PC-3 (cell line): Measurements from ENCODE around the gene BFAR. TPM values are rescaled to one million over a fixed set of nuclear protein-coding genes. Genes with fewer than 3 reads are reported as not detected.

Experiments used
- ATAC-seq: fragments of 200-7000 bp; cut with Tn5 transposase; 2 replicates; pipeline ENCODE4 v1.9.1; 2020; ENCODE audit warnings: mild to moderate bottlenecking, moderate library complexity
- Bru-seq: library from RNA; stranded (reverse); fragments of 400-500 nt; gene quantifications from one replicate; lab custom pipeline; 2021; lab: Mats Ljungman, UMichigan
- BruChase-seq, 2 experiments: library from RNA; stranded (reverse); fragments of 400-500 nt; gene quantifications; one replicate each; lab custom pipeline; 2021; lab: Mats Ljungman, UMichigan
- BruUV-seq: library from RNA; stranded (reverse); fragments of 400-500 nt; replicated peaks from 2 replicates; lab custom pipeline; 2021; lab: Mats Ljungman, UMichigan
- CTCF ChIA-PET: fragments of 300-600 bp; sonication (Branson Sonifier 250); formaldehyde crosslinking; loops from one replicate; lab custom pipeline; 2022; ENCODE audit warnings: antibody characterized with exemption; lab: Charles Lee
- POLR2A ChIA-PET: fragments of 300-600 bp; sonication (Branson Sonifier 250); formaldehyde crosslinking; loops from one replicate; lab custom pipeline; 2022; ENCODE audit warnings: antibody characterized with exemption; ENCODE audit not compliant: unreplicated experiment; lab: Charles Lee
- DNase-seq: peaks from one replicate; pipeline ENCODE4 v3.0.0-alpha.2; 2015
- H2AFZ ChIP-seq: fragments of 300-600 bp; sonication (generic); 2 replicates; pipeline ENCODE4 v1.6.0; 2016; ENCODE audit warnings: antibody characterized with exemption, low read length
- H3F3A ChIP-seq: fragments of 300-600 bp; sonication (generic); one replicate; pipeline ENCODE4 v1.6.0; 2017; ENCODE audit warnings: antibody characterized with exemption, low read length, control low read depth, mild to moderate bottlenecking; ENCODE audit not compliant: unreplicated experiment
- H3K27ac ChIP-seq: fragments of 300-600 bp; sonication (generic); 2 replicates; pipeline ENCODE4 v1.5.1; 2016; ENCODE audit warnings: mild to moderate bottlenecking, low read length
- H3K27me3 ChIP-seq: fragments of 300-600 bp; sonication (generic); 2 replicates; pipeline ENCODE4 v1.6.1; 2016; ENCODE audit warnings: low read length, mixed read lengths
- H3K36me3 ChIP-seq: fragments of 300-600 bp; sonication (generic); 2 replicates; pipeline ENCODE4 v1.6.1; 2016; ENCODE audit warnings: low read depth, mixed run types, low read length, mixed read lengths
- H3K4me1 ChIP-seq: fragments of 300-600 bp; sonication (generic); 2 replicates; pipeline ENCODE4 v1.5.1; 2016; ENCODE audit warnings: low read length; ENCODE audit not compliant: insufficient read depth
- H3K4me2 ChIP-seq: fragments of 300-600 bp; sonication (generic); 2 replicates; pipeline ENCODE4 v1.6.0; 2016; ENCODE audit warnings: low read length
- H3K4me3 ChIP-seq: fragments of 300-600 bp; sonication (generic); 2 replicates; pipeline ENCODE4 v1.5.1; 2016; ENCODE audit warnings: mild to moderate bottlenecking, low read length, mixed read lengths
- H3K79me2 ChIP-seq: fragments of 300-600 bp; sonication (generic); 2 replicates; pipeline ENCODE4 v1.6.1; 2017; ENCODE audit warnings: low read length, mixed read lengths
- H3K9ac ChIP-seq: fragments of 300-600 bp; sonication (generic); 2 replicates; pipeline ENCODE4 v1.6.0; 2016; ENCODE audit warnings: mild to moderate bottlenecking, low read length
- H3K9me2 ChIP-seq: fragments of 300-600 bp; sonication (generic); replicated peaks from 2 replicates; pipeline ENCODE4 v1.6.1; 2016; ENCODE audit warnings: mixed run types, low read length, mixed read lengths
- H3K9me3 ChIP-seq: fragments of 300-600 bp; sonication (generic); 2 replicates; pipeline ENCODE4 v1.6.1; 2016; ENCODE audit warnings: low read length, mixed read lengths
- H4K20me1 ChIP-seq: fragments of 300-600 bp; sonication (generic); 2 replicates; pipeline ENCODE4 v1.6.1; 2016; ENCODE audit warnings: low read length, mixed read lengths
- CTCF ChIP-seq: fragments of 300-600 bp; sonication (generic); conservative IDR thresholded peaks from 2 replicates; pipeline ENCODE4 v1.5.1; 2017; ENCODE audit warnings: antibody characterized with exemption, low read depth, mild to moderate bottlenecking, low read length
- EZH2 ChIP-seq: fragments of 300-600 bp; sonication (generic); IDR thresholded peaks from one replicate; pipeline ENCODE4 v1.6.1; 2017; ENCODE audit warnings: antibody characterized with exemption, mild to moderate bottlenecking, low read length; ENCODE audit not compliant: unreplicated experiment
- EZH2phosphoT487 ChIP-seq: fragments of 300-600 bp; sonication (generic); IDR thresholded peaks from 2 replicates; pipeline ENCODE4 v1.6.1; 2018; ENCODE audit warnings: mild to moderate bottlenecking, antibody characterized with exemption, low read length, borderline replicate concordance
- intact Hi-C: fragments of 100-400 bp; cut with micrococcal nuclease; formaldehyde crosslinking; loops from 2 replicates; pipeline ENCODE4 v1.9.0; 2023
- long read RNA-seq: library from polyadenylated mRNA; unstranded; transcript quantifications from one replicate; pipeline ENCODE4 v2.0.0, GENCODE V29; 2021; ENCODE audit not compliant: unreplicated experiment
- total RNA-seq: library from RNA; depleted of rRNA; stranded (reverse); fragments of >200 nt; gene quantifications from 2 replicates; pipeline ENCODE4 v1.2.3, GENCODE V29; 2014; rRNA removed

BFAR gene
- total RNA-seq = 26.9 and 27.9 TPM in 2 replicates
- percentile 68 among the genes with signal in this experiment for Bru-seq, nascent RNA
- percentile 80 among the genes with signal in this experiment for BruChase-seq, experiment 1, labeled RNA remaining after a 6-hour chase
- percentile 71 among the genes with signal in this experiment for BruChase-seq, experiment 2, labeled RNA remaining after a 2-hour chase
- long read RNA-seq, transcript BFAR-201 (8 exons, 3,039 nt) = major isoform, 41 of 69 reads
- long read RNA-seq, transcript BFAR-203 (4 exons, 1,414 nt) = minor isoform, 10 of 69 reads
- long read RNA-seq, partial matches to known transcripts = 5 of 69 reads
- long read RNA-seq, other reads (novel, unspliced or antisense) = 13 of 69 reads

GRCh38 chr16:14632693-14633569 is at the start of gene BFAR:
TSS of gene BFAR (plus strand) at chr16:14632951. CDS start at chr16:14644347, 11,396 bp downstream.
- CTCF ChIA-PET = no interaction called here

GRCh38 chr16:14585287-14585686 is 47.5 kb upstream of the BFAR start:
- Histone ChIP-seq H4K20me1 (no peaks in the 10 kb centered on the region), H3K4me1 (no peaks in the 10 kb centered on the region), H3K4me3 (no peak overlapping the region), H3K79me2 (no peaks in the 10 kb centered on the region), H3K9me2 (no peaks in the 10 kb centered on the region), H3F3A (no peaks in the 10 kb centered on the region), H3K9me3 (no peaks in the 10 kb centered on the region), H3K9ac (no peak overlapping the region), H3K36me3 (peaks cover 14% of the 10 kb centered on the region), H3K4me2 (no peak overlapping the region), H3K27me3 (no peaks in the 10 kb centered on the region), H3K27ac (no peak overlapping the region), H2AFZ (no peak overlapping the region)
- CTCF ChIA-PET = no interaction called here
- ATAC-seq (no peak), DNase-seq (no peak)
- TF ChIP-seq CTCF (no peak), EZH2 (no peak), EZH2phosphoT487 (no peak)
- BruUV-seq = no TSS peak
- POLR2A ChIA-PET = no interaction called here
- intact Hi-C loops = no loop called here

More at GRCh38 chr16:14632693-14633569, at the start of gene BFAR:
- Histone ChIP-seq H3K9ac (peak within 1 kb of the TSS; percentile 93), H4K20me1 (peaks cover 12% of the 10 kb centered on the region; the same call in 1 of the 2 replicates), H3F3A (peaks cover 4% of the 10 kb centered on the region), H3K9me3 (no peaks in the 10 kb centered on the region), H3K27me3 (no peaks in the 10 kb centered on the region), H3K4me1 (peaks cover 25% of the 10 kb centered on the region), H3K4me2 (peak within 1 kb of the TSS; percentile 84), H2AFZ (peak within 1 kb of the TSS; percentile 86), H3K27ac (peak within 1 kb of the TSS; percentile 45), H3K79me2 (peaks cover 69% of the 10 kb centered on the region), H3K9me2 (no peaks in the 10 kb centered on the region), H3K4me3 (peak within 1 kb of the TSS; percentile 80), H3K36me3 (peaks cover 1% of the 10 kb centered on the region; the same call in 1 of the 2 replicates)
- intact Hi-C loops = no loop called here
- BruUV-seq = TSS peak; percentile 65
- POLR2A ChIA-PET = interaction anchor here (0.6 kb wide), 1 partner anchor 50 kb away, joined by 3 read pairs; no protein-coding TSS in a partner anchor
- peak; percentile 73 for ATAC-seq
- no peak for TF ChIP-seq CTCF
- TF ChIP-seq EZH2 = no peak
- TF ChIP-seq EZH2phosphoT487 = no peak
- peak; percentile 92 for DNase-seq
